ENCODE data around the gene CHST5. TPM values are rescaled to one million over a fixed set of nuclear protein-coding genes. Genes with fewer than 3 reads are reported as not detected.

The CHST5 gene
- polyA plus RNA-seq (2013, experiment 1 of 2): 0.57 TPM
- 1.0 TPM for polyA plus RNA-seq (2013, experiment 2 of 2)

DNA sequence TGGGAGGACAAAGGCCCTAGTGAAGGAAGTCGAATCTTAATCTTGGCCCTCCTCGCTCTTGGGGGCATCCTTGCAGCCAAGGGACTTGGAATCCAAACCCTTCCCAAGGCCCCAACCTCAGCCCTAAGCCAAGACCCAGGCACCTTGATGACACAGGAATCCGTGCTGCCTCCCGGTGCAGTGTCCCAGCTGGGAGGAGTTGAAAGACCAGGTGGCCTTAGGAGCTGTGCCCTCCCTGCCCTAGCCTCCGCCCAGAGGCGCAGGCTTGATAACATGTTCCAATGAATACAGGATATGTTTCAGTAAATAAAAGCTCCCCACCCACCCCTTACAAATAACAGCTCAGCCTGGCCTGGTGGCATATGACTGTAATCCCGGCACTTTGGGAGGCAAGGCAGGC lies at the start of gene CHST5:
TSS of gene CHST5 (minus strand) at position 208 of the 400 bp plus-strand sequence. CDS start 5,724 bp downstream, outside the sequence.
- H3K4ac ChIP-seq (ENCODE audit: low read length): no peak within 1 kb of the TSS
- H2BK12ac ChIP-seq (ENCODE audit: low read length): no peak within 1 kb of the TSS
- H2BK120ac ChIP-seq (ENCODE audit: low read depth, low read length): peak within 1 kb of the TSS; percentile 0
- no peak within 1 kb of the TSS for H3K4me3 ChIP-seq (ENCODE audit: low read length in 2 of 2)
- no peaks in the 10 kb centered on the region for H3K79me1 ChIP-seq (ENCODE audit: low read depth, low read length)
- no peak within 1 kb of the TSS for H3K9ac ChIP-seq (ENCODE audit: low read depth, low read length, poor library complexity)
- peak within 1 kb of the TSS; percentile 43 for H2BK5ac ChIP-seq (ENCODE audit: low read length)
- H3K23ac ChIP-seq (ENCODE audit: low read depth, low read length, poor library complexity): peak within 1 kb of the TSS; percentile 78
- WGBS, 2 donors (ENCODE audit: extremely low coverage in 2 of 2, insufficient read length in 2 of 2, insufficient replicate concordance in 1 of 2): no CpG with 5 or more reads among the region's 7 CpGs
- peak within 1 kb of the TSS; percentile 40 for H2AK5ac ChIP-seq (ENCODE audit: low read depth, low read length)
- no peak within 1 kb of the TSS for H3K14ac ChIP-seq (ENCODE audit: low read length)
- no peak within 1 kb of the TSS for H2AFZ ChIP-seq (ENCODE audit: low read length)
- H4K91ac ChIP-seq (ENCODE audit: low read depth, low read length, poor library complexity): no peak within 1 kb of the TSS
- H3K4me2 ChIP-seq (ENCODE audit: insufficient read depth, low read length, poor library complexity, severe bottlenecking): no peak within 1 kb of the TSS
- H3K4me1 ChIP-seq (ENCODE audit: control insufficient read depth in 2 of 2, insufficient read depth in 1 of 2, low read depth in 1 of 2, low read length in 2 of 2): no peaks in the 10 kb centered on the region
- no peak within 1 kb of the TSS for H2BK15ac ChIP-seq (ENCODE audit: low read length)
- DNase-seq (ENCODE audit: low spot score): no peak
- H3K18ac ChIP-seq (ENCODE audit: low read length): peak within 1 kb of the TSS; percentile 75
- no peaks in the 10 kb centered on the region for H3K9me3 ChIP-seq (replicated peaks in 1 of 2; ENCODE audit: control insufficient read depth in 2 of 2, insufficient read depth in 1 of 2, low read depth in 1 of 2, low read length in 2 of 2)
- no peak within 1 kb of the TSS for H4K8ac ChIP-seq (ENCODE audit: low read depth, low read length)
- H3K27ac ChIP-seq (replicated peaks; ENCODE audit: low read length): no peak within 1 kb of the TSS
- no peaks in the 10 kb centered on the region for H3K27me3 ChIP-seq (ENCODE audit: control insufficient read depth in 3 of 3, insufficient read depth in 3 of 3, low read depth in 1 of 3, low read length in 3 of 3)
- peaks cover 0 to 10% of the 10 kb centered on the region in 2 donors for H3K36me3 ChIP-seq (replicated peaks in 1 of 2; ENCODE audit: control insufficient read depth in 2 of 2, insufficient read depth in 2 of 2, low read length in 2 of 2)

DNA sequence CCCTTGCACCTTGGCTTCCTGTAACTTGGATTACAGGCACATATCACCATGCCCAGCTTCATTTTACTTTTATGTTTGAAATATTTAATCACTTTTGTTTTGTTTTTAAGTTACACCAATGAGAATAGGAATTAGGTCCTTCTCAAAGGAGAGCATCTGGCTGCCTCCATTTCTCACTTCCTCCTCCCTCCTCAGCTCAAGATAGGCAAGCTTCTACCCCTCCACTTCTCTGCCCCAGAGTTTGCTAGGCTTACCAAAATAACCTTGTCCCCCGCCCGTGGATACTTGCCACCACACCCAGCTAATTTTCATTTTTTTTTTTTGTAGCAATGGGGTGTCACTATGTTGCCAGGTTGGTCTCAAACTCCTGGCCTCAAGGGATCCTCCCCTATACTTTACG lies 48.2 kb upstream of the CHST5 start:
- no peak overlapping the region for H3K4me3 ChIP-seq (ENCODE audit: low read length in 2 of 2)
- H3K27me3 ChIP-seq (ENCODE audit: control insufficient read depth in 3 of 3, insufficient read depth in 3 of 3, low read depth in 1 of 3, low read length in 3 of 3): no peaks in the 10 kb centered on the region
- no peak overlapping the region for H3K14ac ChIP-seq (ENCODE audit: low read length)
- no peak overlapping the region for H2BK5ac ChIP-seq (ENCODE audit: low read length)
- no peak overlapping the region for H4K8ac ChIP-seq (ENCODE audit: low read depth, low read length)
- no peak overlapping the region for H2BK12ac ChIP-seq (ENCODE audit: low read length)
- H3K4me1 ChIP-seq (ENCODE audit: control insufficient read depth in 2 of 2, insufficient read depth in 1 of 2, low read depth in 1 of 2, low read length in 2 of 2): peaks cover 4 to 5% of the 10 kb centered on the region in 2 donors
- no CpG with 5 or more reads among the region's 3 CpGs for WGBS, 2 donors (ENCODE audit: extremely low coverage in 2 of 2, insufficient read length in 2 of 2, insufficient replicate concordance in 1 of 2)
- H3K18ac ChIP-seq (ENCODE audit: low read length): no peak overlapping the region
- H3K9me3 ChIP-seq (replicated peaks in 1 of 2; ENCODE audit: control insufficient read depth in 2 of 2, insufficient read depth in 1 of 2, low read depth in 1 of 2, low read length in 2 of 2): no peaks in the 10 kb centered on the region
- H3K27ac ChIP-seq (replicated peaks; ENCODE audit: low read length): no peak overlapping the region
- H3K36me3 ChIP-seq (replicated peaks in 1 of 2; ENCODE audit: control insufficient read depth in 2 of 2, insufficient read depth in 2 of 2, low read length in 2 of 2): peaks cover 7 to 39% of the 10 kb centered on the region in 2 donors
- H4K91ac ChIP-seq (ENCODE audit: low read depth, low read length, poor library complexity): no peak overlapping the region
- H2AFZ ChIP-seq (ENCODE audit: low read length): no peak overlapping the region
- H2BK15ac ChIP-seq (ENCODE audit: low read length): no peak overlapping the region
- H3K4me2 ChIP-seq (ENCODE audit: insufficient read depth, low read length, poor library complexity, severe bottlenecking): no peak overlapping the region
- H2AK5ac ChIP-seq (ENCODE audit: low read depth, low read length): no peak overlapping the region
- no peak overlapping the region for H3K9ac ChIP-seq (ENCODE audit: low read depth, low read length, poor library complexity)
- DNase-seq (ENCODE audit: low spot score): no peak
- no peaks in the 10 kb centered on the region for H3K79me1 ChIP-seq (ENCODE audit: low read depth, low read length)
- H3K23ac ChIP-seq (ENCODE audit: low read depth, low read length, poor library complexity): no peak overlapping the region
- no peak overlapping the region for H2BK120ac ChIP-seq (ENCODE audit: low read depth, low read length)
- H3K4ac ChIP-seq (ENCODE audit: low read length): no peak overlapping the region

DNA sequence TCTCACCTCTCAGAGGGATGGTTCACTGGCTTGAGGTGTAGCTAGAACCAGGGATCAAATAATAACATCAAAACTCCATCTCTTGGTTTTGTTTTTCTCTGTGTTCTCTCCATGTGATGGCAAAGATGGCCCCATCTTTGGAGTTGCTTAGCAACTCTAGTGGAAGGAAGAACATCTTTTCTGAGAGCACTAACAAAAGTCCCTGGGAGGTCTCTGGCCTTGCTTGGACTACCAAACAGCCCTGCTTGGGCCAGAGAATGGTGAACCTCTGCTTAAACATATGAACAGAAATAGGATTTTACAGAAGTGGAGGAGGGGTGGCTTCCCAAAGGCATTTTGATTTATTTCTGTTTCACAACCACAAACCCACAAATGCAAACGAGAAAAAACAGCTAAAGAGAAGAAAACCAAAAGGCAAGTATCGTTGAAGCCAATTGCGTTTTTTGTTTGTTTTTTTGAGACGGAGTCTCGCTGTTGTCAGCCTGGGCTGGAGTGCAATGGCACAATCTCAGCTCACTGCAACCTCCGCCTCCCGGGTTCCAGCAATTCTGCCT lies 43.5 kb upstream of the CHST5 start:
- no peak overlapping the region for H3K14ac ChIP-seq (ENCODE audit: low read length)
- DNase-seq (ENCODE audit: low spot score): no peak
- H3K23ac ChIP-seq (ENCODE audit: low read depth, low read length, poor library complexity): no peak overlapping the region

DNA sequence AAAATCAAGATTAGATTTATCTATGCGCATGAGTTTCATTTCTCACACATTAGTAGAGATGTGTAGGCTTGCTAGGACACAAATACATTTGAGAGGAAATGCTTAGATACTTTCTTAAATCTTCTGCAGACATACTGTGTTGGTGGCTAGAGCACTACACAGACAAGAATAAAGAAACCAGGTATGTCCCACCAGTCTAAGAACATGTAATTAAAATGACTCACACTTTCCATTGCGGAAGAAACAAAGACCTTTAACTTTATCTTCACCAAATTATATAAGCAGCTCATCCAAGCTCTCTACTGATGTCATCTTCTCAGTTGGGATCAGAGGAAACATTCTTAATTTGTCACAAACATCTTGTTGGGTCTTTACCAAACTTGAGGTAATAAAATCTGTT lies 42.8 kb upstream of the CHST5 start:
- Histone ChIP-seq H3K27me3 (ENCODE audit: control insufficient read depth in 3 of 3, insufficient read depth in 3 of 3, low read depth in 1 of 3, low read length in 3 of 3) (no peaks in the 10 kb centered on the region), H3K9me3 (replicated peaks in 1 of 2; ENCODE audit: control insufficient read depth in 2 of 2, insufficient read depth in 1 of 2, low read depth in 1 of 2, low read length in 2 of 2) (no peaks in the 10 kb centered on the region), H3K36me3 (replicated peaks in 1 of 2; ENCODE audit: control insufficient read depth in 2 of 2, insufficient read depth in 2 of 2, low read length in 2 of 2) (peaks cover 14 to 73% of the 10 kb centered on the region in 2 donors), H3K9ac (ENCODE audit: low read depth, low read length, poor library complexity) (no peak overlapping the region), H3K27ac (replicated peaks; ENCODE audit: low read length) (no peak overlapping the region), H3K4me2 (ENCODE audit: insufficient read depth, low read length, poor library complexity, severe bottlenecking) (no peak overlapping the region), H3K18ac (ENCODE audit: low read length) (no peak overlapping the region), H2BK12ac (ENCODE audit: low read length) (no peak overlapping the region), H3K4me3 (ENCODE audit: low read length in 2 of 2) (no peak overlapping the region), H2BK120ac (ENCODE audit: low read depth, low read length) (no peak overlapping the region), H2AK5ac (ENCODE audit: low read depth, low read length) (no peak overlapping the region), H3K79me1 (ENCODE audit: low read depth, low read length) (no peaks in the 10 kb centered on the region), H4K8ac (ENCODE audit: low read depth, low read length) (no peak overlapping the region), H3K4me1 (ENCODE audit: control insufficient read depth in 2 of 2, insufficient read depth in 1 of 2, low read depth in 1 of 2, low read length in 2 of 2) (peaks cover 0 to 8% of the 10 kb centered on the region in 2 donors), H3K14ac (ENCODE audit: low read length) (no peak overlapping the region), H2AFZ (ENCODE audit: low read length) (no peak overlapping the region), H3K4ac (ENCODE audit: low read length) (no peak overlapping the region), H2BK5ac (ENCODE audit: low read length) (no peak overlapping the region), H2BK15ac (ENCODE audit: low read length) (no peak overlapping the region), H4K91ac (ENCODE audit: low read depth, low read length, poor library complexity) (no peak overlapping the region), H3K23ac (ENCODE audit: low read depth, low read length, poor library complexity) (no peak overlapping the region)
- DNase-seq (ENCODE audit: low spot score): no peak
- WGBS, 2 donors (ENCODE audit: extremely low coverage in 2 of 2, insufficient read length in 2 of 2, insufficient replicate concordance in 1 of 2): no CpG with 5 or more reads among the region's 2 CpGs

More for the DNA sequence above, 43.5 kb upstream of the CHST5 start:
- H4K8ac ChIP-seq (ENCODE audit: low read depth, low read length): no peak overlapping the region
- H3K4me2 ChIP-seq (ENCODE audit: insufficient read depth, low read length, poor library complexity, severe bottlenecking): no peak overlapping the region
- H2BK12ac ChIP-seq (ENCODE audit: low read length): no peak overlapping the region
- H3K4me3 ChIP-seq (ENCODE audit: low read length in 2 of 2): no peak overlapping the region
- no peak overlapping the region for H2AK5ac ChIP-seq (ENCODE audit: low read depth, low read length)
- peaks cover 12 to 67% of the 10 kb centered on the region in 2 donors for H3K36me3 ChIP-seq (replicated peaks in 1 of 2; ENCODE audit: control insufficient read depth in 2 of 2, insufficient read depth in 2 of 2, low read length in 2 of 2)
- no peaks in the 10 kb centered on the region for H3K27me3 ChIP-seq (ENCODE audit: control insufficient read depth in 3 of 3, insufficient read depth in 3 of 3, low read depth in 1 of 3, low read length in 3 of 3)
- no peak overlapping the region for H3K9ac ChIP-seq (ENCODE audit: low read depth, low read length, poor library complexity)
- H3K18ac ChIP-seq (ENCODE audit: low read length): no peak overlapping the region
- no peak overlapping the region for H4K91ac ChIP-seq (ENCODE audit: low read depth, low read length, poor library complexity)
- H3K27ac ChIP-seq (replicated peaks; ENCODE audit: low read length): no peak overlapping the region
- H3K4ac ChIP-seq (ENCODE audit: low read length): no peak overlapping the region
- no peaks in the 10 kb centered on the region for H3K9me3 ChIP-seq (replicated peaks in 1 of 2; ENCODE audit: control insufficient read depth in 2 of 2, insufficient read depth in 1 of 2, low read depth in 1 of 2, low read length in 2 of 2)
- WGBS, 2 donors (ENCODE audit: extremely low coverage in 2 of 2, insufficient read length in 2 of 2, insufficient replicate concordance in 1 of 2): no CpG with 5 or more reads among the region's 7 CpGs
- no peak overlapping the region for H2BK120ac ChIP-seq (ENCODE audit: low read depth, low read length)
- no peaks in the 10 kb centered on the region for H3K79me1 ChIP-seq (ENCODE audit: low read depth, low read length)
- H2BK15ac ChIP-seq (ENCODE audit: low read length): no peak overlapping the region
- H2BK5ac ChIP-seq (ENCODE audit: low read length): no peak overlapping the region
- H2AFZ ChIP-seq (ENCODE audit: low read length): no peak overlapping the region
- peaks cover 0 to 8% of the 10 kb centered on the region in 2 donors for H3K4me1 ChIP-seq (ENCODE audit: control insufficient read depth in 2 of 2, insufficient read depth in 1 of 2, low read depth in 1 of 2, low read length in 2 of 2)

All from neuronal stem cell (in vitro differentiated cells).